ENCODE measurements around the gene ACOT9.

ACOT9 gene

GRCh38 chrX:23670528-23670927, 72.5 kb downstream of the ACOT9 start:
- CTCF ChIA-PET = no interaction called here
- Histone ChIP-seq H3K27me3 (replicated peaks in 2 of 5; ENCODE audit: control insufficient read depth in 4 of 5, insufficient read depth in 5 of 5, low read length in 4 of 5) (peaks cover 0 to 7% (median 0%) of the 10 kb centered on the region in 5 experiments), H3K36me3 (ENCODE audit: control insufficient read depth in 4 of 4, insufficient read depth in 4 of 4, low read length in 3 of 4) (peaks cover 0 to 2% (median under 1%) of the 10 kb centered on the region in 4 experiments), H3K4me1 (ENCODE audit: control extremely low read depth in 1 of 4, control insufficient read depth in 4 of 4, insufficient read depth in 4 of 4, low read length in 3 of 4) (peaks cover 5 to 26% (median 8%) of the 10 kb centered on the region in 4 experiments), H3K4me3 (ENCODE audit: control insufficient read depth in 1 of 7, extremely low read depth in 1 of 7, insufficient read depth in 4 of 7, low read depth in 2 of 7, low read length in 6 of 7) (no peak overlapping the region), H3K27ac (ENCODE audit: insufficient read depth in 1 of 2, low read depth in 1 of 2, low read length in 2 of 2, poor library complexity in 1 of 2, severe bottlenecking in 2 of 2) (no peak overlapping the region), H3K9me3 (ENCODE audit: control extremely low read depth in 1 of 5, control insufficient read depth in 4 of 5, insufficient read depth in 2 of 5, low read depth in 1 of 5, low read length in 4 of 5) (peaks cover 0 to 1% (median 0%) of the 10 kb centered on the region in 5 experiments)
- WGBS (ENCODE audit: insufficient coverage) = 75% methylated on average over 1 of the region's 1 CpG
- POLR2A ChIA-PET = no interaction called here
- DNase-seq = no peak

- DNase-seq = no peak
- peak overlapping the region in 1 of 2 experiments; percentile 58 for H3K27ac ChIP-seq (ENCODE audit: insufficient read depth in 1 of 2, low read depth in 1 of 2, low read length in 2 of 2, poor library complexity in 1 of 2, severe bottlenecking in 2 of 2)
- peak overlapping the region in 6 of 7 experiments; percentile 54 to 83 (median 67) for H3K4me3 ChIP-seq (ENCODE audit: control insufficient read depth in 1 of 7, extremely low read depth in 1 of 7, insufficient read depth in 4 of 7, low read depth in 2 of 7, low read length in 6 of 7)
- CTCF ChIA-PET = interaction anchor here (1.2 kb wide), 1 partner anchor 31 kb away, joined by 3 read pairs; no protein-coding TSS in a partner anchor
- peaks cover 5 to 23% (median 8%) of the 10 kb centered on the region in 4 experiments for H3K4me1 ChIP-seq (ENCODE audit: control extremely low read depth in 1 of 4, control insufficient read depth in 4 of 4, insufficient read depth in 4 of 4, low read length in 3 of 4)
- no peaks in the 10 kb centered on the region for H3K36me3 ChIP-seq (ENCODE audit: control insufficient read depth in 4 of 4, insufficient read depth in 4 of 4, low read length in 3 of 4)
- 31% methylated on average over 3 of the region's 3 CpGs for WGBS (ENCODE audit: insufficient coverage)
- peaks cover 0 to 1% (median 0%) of the 10 kb centered on the region in 5 experiments for H3K9me3 ChIP-seq (ENCODE audit: control extremely low read depth in 1 of 5, control insufficient read depth in 4 of 5, insufficient read depth in 2 of 5, low read depth in 1 of 5, low read length in 4 of 5)
- POLR2A ChIA-PET = no interaction called here
- peaks cover 0 to 7% (median 0%) of the 10 kb centered on the region in 5 experiments for H3K27me3 ChIP-seq (replicated peaks in 2 of 5; ENCODE audit: control insufficient read depth in 4 of 5, insufficient read depth in 5 of 5, low read length in 4 of 5)
Observed at GRCh38 chrX:23668335-23668734, 74.7 kb downstream of the ACOT9 start.

- WGBS (ENCODE audit: insufficient coverage) = 22% methylated on average over 41 of the region's 73 CpGs
- H3K27me3 ChIP-seq (replicated peaks in 2 of 5; ENCODE audit: control insufficient read depth in 4 of 5, insufficient read depth in 5 of 5, low read length in 4 of 5) = peaks cover 0 to 7% (median 0%) of the 10 kb centered on the region in 5 experiments
- H3K4me1 ChIP-seq (ENCODE audit: control extremely low read depth in 1 of 4, control insufficient read depth in 4 of 4, insufficient read depth in 4 of 4, low read length in 3 of 4) = peaks cover 5 to 23% (median 8%) of the 10 kb centered on the region in 4 experiments
- CTCF ChIA-PET = interaction anchor here (1.2 kb wide), 1 partner anchor 32 kb away, joined by 3 read pairs; no protein-coding TSS in a partner anchor
- POLR2A ChIA-PET = no interaction called here
- H3K27ac ChIP-seq (ENCODE audit: insufficient read depth in 1 of 2, low read depth in 1 of 2, low read length in 2 of 2, poor library complexity in 1 of 2, severe bottlenecking in 2 of 2) = peak within 1 kb of the TSS in 1 of 2 experiments; percentile 58
- DNase-seq = peak; percentile 75 to 79 (median 77)
- H3K9me3 ChIP-seq (ENCODE audit: control extremely low read depth in 1 of 5, control insufficient read depth in 4 of 5, insufficient read depth in 2 of 5, low read depth in 1 of 5, low read length in 4 of 5) = peaks cover 0 to 1% (median 0%) of the 10 kb centered on the region in 5 experiments
- no peaks in the 10 kb centered on the region for H3K36me3 ChIP-seq (ENCODE audit: control insufficient read depth in 4 of 4, insufficient read depth in 4 of 4, low read length in 3 of 4)
- H3K4me3 ChIP-seq (ENCODE audit: control insufficient read depth in 1 of 7, extremely low read depth in 1 of 7, insufficient read depth in 4 of 7, low read depth in 2 of 7, low read length in 6 of 7) = peak within 1 kb of the TSS; percentile 54 to 83 (median 69)
Observed at GRCh38 chrX:23667239-23668177, 75.6 kb downstream of the ACOT9 start, which contains the start of gene PRDX4. PRDX4 (plus strand) TSS chrX:23667493; CDS start chrX:23667571, 78 bp downstream.

- Histone ChIP-seq H3K4me3 (ENCODE audit: control insufficient read depth in 1 of 7, extremely low read depth in 1 of 7, insufficient read depth in 4 of 7, low read depth in 2 of 7, low read length in 6 of 7) (no peak overlapping the region), H3K4me1 (ENCODE audit: control extremely low read depth in 1 of 4, control insufficient read depth in 4 of 4, insufficient read depth in 4 of 4, low read length in 3 of 4) (peaks cover 5 to 23% (median 8%) of the 10 kb centered on the region in 4 experiments), H3K36me3 (ENCODE audit: control insufficient read depth in 4 of 4, insufficient read depth in 4 of 4, low read length in 3 of 4) (no peaks in the 10 kb centered on the region), H3K27ac (ENCODE audit: insufficient read depth in 1 of 2, low read depth in 1 of 2, low read length in 2 of 2, poor library complexity in 1 of 2, severe bottlenecking in 2 of 2) (no peak overlapping the region), H3K9me3 (ENCODE audit: control extremely low read depth in 1 of 5, control insufficient read depth in 4 of 5, insufficient read depth in 2 of 5, low read depth in 1 of 5, low read length in 4 of 5) (peaks cover 0 to 1% (median 0%) of the 10 kb centered on the region in 5 experiments), H3K27me3 (replicated peaks in 2 of 5; ENCODE audit: control insufficient read depth in 4 of 5, insufficient read depth in 5 of 5, low read length in 4 of 5) (peaks cover 0 to 7% (median 0%) of the 10 kb centered on the region in 5 experiments)
- 89% methylated on average over 13 of the region's 16 CpGs for WGBS (ENCODE audit: insufficient coverage)
- CTCF ChIA-PET = no interaction called here
- POLR2A ChIA-PET = no interaction called here
- no peak for DNase-seq
Observed at GRCh38 chrX:23666282-23666681, 76.8 kb downstream of the ACOT9 start.

GRCh38 chrX:23664496-23664895, 78.6 kb downstream of the ACOT9 start:
- Histone ChIP-seq H3K4me1 (ENCODE audit: control extremely low read depth in 1 of 4, control insufficient read depth in 4 of 4, insufficient read depth in 4 of 4, low read length in 3 of 4) (peaks cover 5 to 25% (median 8%) of the 10 kb centered on the region in 4 experiments), H3K4me3 (ENCODE audit: control insufficient read depth in 1 of 7, extremely low read depth in 1 of 7, insufficient read depth in 4 of 7, low read depth in 2 of 7, low read length in 6 of 7) (no peak overlapping the region), H3K9me3 (ENCODE audit: control extremely low read depth in 1 of 5, control insufficient read depth in 4 of 5, insufficient read depth in 2 of 5, low read depth in 1 of 5, low read length in 4 of 5) (peaks cover 0 to 1% (median 0%) of the 10 kb centered on the region in 5 experiments), H3K36me3 (ENCODE audit: control insufficient read depth in 4 of 4, insufficient read depth in 4 of 4, low read length in 3 of 4) (no peaks in the 10 kb centered on the region), H3K27ac (ENCODE audit: insufficient read depth in 1 of 2, low read depth in 1 of 2, low read length in 2 of 2, poor library complexity in 1 of 2, severe bottlenecking in 2 of 2) (no peak overlapping the region), H3K27me3 (replicated peaks in 2 of 5; ENCODE audit: control insufficient read depth in 4 of 5, insufficient read depth in 5 of 5, low read length in 4 of 5) (peaks cover 0 to 10% (median 0%) of the 10 kb centered on the region in 5 experiments)
- ChIA-PET POLR2A (no interaction called here), CTCF (no interaction called here)
- 97% methylated on average over 7 of the region's 10 CpGs for WGBS (ENCODE audit: insufficient coverage)
- no peak for DNase-seq

GRCh38 chrX:23662853-23663252, 80.2 kb downstream of the ACOT9 start:
- 75% methylated on average over 1 of the region's 1 CpG for WGBS (ENCODE audit: insufficient coverage)
- no peaks in the 10 kb centered on the region for H3K9me3 ChIP-seq (ENCODE audit: control extremely low read depth in 1 of 5, control insufficient read depth in 4 of 5, insufficient read depth in 2 of 5, low read depth in 1 of 5, low read length in 4 of 5)
- peaks cover 0 to 16% (median 6%) of the 10 kb centered on the region in 4 experiments for H3K4me1 ChIP-seq (ENCODE audit: control extremely low read depth in 1 of 4, control insufficient read depth in 4 of 4, insufficient read depth in 4 of 4, low read length in 3 of 4)
- CTCF ChIA-PET = no interaction called here
- H3K27ac ChIP-seq (ENCODE audit: insufficient read depth in 1 of 2, low read depth in 1 of 2, low read length in 2 of 2, poor library complexity in 1 of 2, severe bottlenecking in 2 of 2) = no peak overlapping the region
- H3K36me3 ChIP-seq (ENCODE audit: control insufficient read depth in 4 of 4, insufficient read depth in 4 of 4, low read length in 3 of 4) = no peaks in the 10 kb centered on the region
- POLR2A ChIA-PET = no interaction called here
- peaks cover 0 to 10% (median 0%) of the 10 kb centered on the region in 5 experiments for H3K27me3 ChIP-seq (replicated peaks in 2 of 5; ENCODE audit: control insufficient read depth in 4 of 5, insufficient read depth in 5 of 5, low read length in 4 of 5)
- no peak for DNase-seq
- no peak overlapping the region for H3K4me3 ChIP-seq (ENCODE audit: control insufficient read depth in 1 of 7, extremely low read depth in 1 of 7, insufficient read depth in 4 of 7, low read depth in 2 of 7, low read length in 6 of 7)

GRCh38 chrX:23662187-23662586, 80.9 kb downstream of the ACOT9 start:
- peak; percentile 12 to 70 (median 63) for DNase-seq
- Histone ChIP-seq H3K9me3 (ENCODE audit: control extremely low read depth in 1 of 5, control insufficient read depth in 4 of 5, insufficient read depth in 2 of 5, low read depth in 1 of 5, low read length in 4 of 5) (no peaks in the 10 kb centered on the region), H3K27ac (ENCODE audit: insufficient read depth in 1 of 2, low read depth in 1 of 2, low read length in 2 of 2, poor library complexity in 1 of 2, severe bottlenecking in 2 of 2) (no peak overlapping the region), H3K4me3 (ENCODE audit: control insufficient read depth in 1 of 7, extremely low read depth in 1 of 7, insufficient read depth in 4 of 7, low read depth in 2 of 7, low read length in 6 of 7) (no peak overlapping the region), H3K4me1 (ENCODE audit: control extremely low read depth in 1 of 4, control insufficient read depth in 4 of 4, insufficient read depth in 4 of 4, low read length in 3 of 4) (peaks cover 0 to 12% (median 6%) of the 10 kb centered on the region in 4 experiments), H3K27me3 (replicated peaks in 2 of 5; ENCODE audit: control insufficient read depth in 4 of 5, insufficient read depth in 5 of 5, low read length in 4 of 5) (peaks cover 0 to 6% (median 0%) of the 10 kb centered on the region in 5 experiments), H3K36me3 (ENCODE audit: control insufficient read depth in 4 of 4, insufficient read depth in 4 of 4, low read length in 3 of 4) (no peaks in the 10 kb centered on the region)
- CTCF ChIA-PET = no interaction called here
- 34% methylated on average over 2 of the region's 3 CpGs for WGBS (ENCODE audit: insufficient coverage)
- POLR2A ChIA-PET = no interaction called here
